ENCODE data around the gene TKT. TPM values are rescaled to one million over a fixed set of nuclear protein-coding genes. Genes with fewer than 3 reads are reported as not detected.

The TKT gene
- total RNA-seq, 6 experiments from 2014 or later = 335 to 562 (median 471) TPM

GRCh38 chr3:53250453-53250852 is 5.4 kb downstream of the TKT start:
- H3K27ac Mint-ChIP-seq = peak overlapping the region; percentile 67; the same call in 1 of the 2 replicates
- no peak overlapping the region; the same call in 1 of the 2 replicates for H3K4me3 Mint-ChIP-seq
- TF ChIP-seq CTCF (IDR thresholded peaks at IDR 0.05) = no peak
- peaks cover 8% of the 10 kb centered on the region for H3K27me3 Mint-ChIP-seq (ENCODE audit: insufficient read depth)
- peaks cover 67% of the 10 kb centered on the region for H3K4me1 Mint-ChIP-seq (ENCODE audit: low read depth)
- H3K36me3 Mint-ChIP-seq (ENCODE audit: low read depth) = peaks cover 56% of the 10 kb centered on the region
- no peak for DNase-seq
- no peaks in the 10 kb centered on the region for H3K9me3 Mint-ChIP-seq

- Mint-ChIP-seq H3K9me3 (no peaks in the 10 kb centered on the region), H3K4me1 (ENCODE audit: low read depth) (peaks cover 78% of the 10 kb centered on the region), H3K36me3 (ENCODE audit: low read depth) (peaks cover 49% of the 10 kb centered on the region), H3K4me3 (no peak overlapping the region), H3K27ac (peak overlapping the region; percentile 54; the same call in 1 of the 2 replicates), H3K27me3 (ENCODE audit: insufficient read depth) (peaks cover 4% of the 10 kb centered on the region)
- no peak for TF ChIP-seq CTCF (IDR thresholded peaks at IDR 0.05)
- DNase-seq = no peak
These were observed 7.7 kb downstream of the TKT start for GRCh38 chr3:53248161-53248560.

GRCh38 chr3:53247619-53248018 is 8.2 kb downstream of the TKT start:
- Mint-ChIP-seq H3K4me3 (no peak overlapping the region), H3K36me3 (ENCODE audit: low read depth) (peaks cover 46% of the 10 kb centered on the region), H3K9me3 (no peaks in the 10 kb centered on the region), H3K27me3 (ENCODE audit: insufficient read depth) (peaks cover 4% of the 10 kb centered on the region), H3K4me1 (ENCODE audit: low read depth) (peaks cover 78% of the 10 kb centered on the region), H3K27ac (peak overlapping the region; percentile 54; the same call in 1 of the 2 replicates)
- TF ChIP-seq CTCF (IDR thresholded peaks at IDR 0.05) = no peak
- DNase-seq = no peak

- no peak for TF ChIP-seq CTCF (IDR thresholded peaks at IDR 0.05)
- Mint-ChIP-seq H3K4me3 (no peak overlapping the region), H3K27me3 (ENCODE audit: insufficient read depth) (peaks cover 4% of the 10 kb centered on the region), H3K27ac (peak overlapping the region; percentile 84), H3K9me3 (no peaks in the 10 kb centered on the region), H3K4me1 (ENCODE audit: low read depth) (peaks cover 77% of the 10 kb centered on the region), H3K36me3 (ENCODE audit: low read depth) (peaks cover 55% of the 10 kb centered on the region)
- no peak for DNase-seq
These were observed 11.6 kb downstream of the TKT start for GRCh38 chr3:53244271-53244670.

- Mint-ChIP-seq H3K4me3 (peak overlapping the region; percentile 60; the same call in 1 of the 2 replicates), H3K4me1 (ENCODE audit: low read depth) (peaks cover 81% of the 10 kb centered on the region), H3K9me3 (no peaks in the 10 kb centered on the region), H3K36me3 (ENCODE audit: low read depth) (peaks cover 60% of the 10 kb centered on the region), H3K27me3 (ENCODE audit: insufficient read depth) (peaks cover 4% of the 10 kb centered on the region), H3K27ac (peak overlapping the region; percentile 84)
- TF ChIP-seq CTCF (IDR thresholded peaks at IDR 0.05) = peak; percentile 27; the same call in 1 of the 2 replicates
- DNase-seq = no peak
These were observed 12.0 kb downstream of the TKT start for GRCh38 chr3:53243785-53244184.

- H3K4me1 Mint-ChIP-seq (ENCODE audit: low read depth) = peaks cover 81% of the 10 kb centered on the region
- DNase-seq = peak; percentile 87
- peak overlapping the region; percentile 60 for H3K4me3 Mint-ChIP-seq
- no peaks in the 10 kb centered on the region for H3K9me3 Mint-ChIP-seq
- peaks cover 59% of the 10 kb centered on the region for H3K36me3 Mint-ChIP-seq (ENCODE audit: low read depth)
- peaks cover 4% of the 10 kb centered on the region for H3K27me3 Mint-ChIP-seq (ENCODE audit: insufficient read depth)
- no peak for TF ChIP-seq CTCF (IDR thresholded peaks at IDR 0.05)
- peak overlapping the region; percentile 84 for H3K27ac Mint-ChIP-seq
These were observed 12.7 kb downstream of the TKT start for GRCh38 chr3:53243165-53243564.
